C4-2B (cell line): ENCODE results near the gene AUP1.

Experiments
- H3K27ac ChIP-seq: fragments of 450-650 bp; 2 replicates; pipeline ENCODE4 v1.5.1; 2017
- ZFX ChIP-seq: fragments of 450-650 bp; IDR thresholded peaks from 2 replicates; pipeline ENCODE4 v1.6.1; 2017
- TF ChIP-seq, protein P1 (sequence below): fragments of 450-650 bp; conservative IDR thresholded peaks from 2 replicates; pipeline ENCODE4 v1.5.1; 2017; ENCODE audit warnings: mild to moderate bottlenecking

The AUP1 gene

GRCh38 chr2:74555610-74556103, 26.2 kb upstream of the AUP1 start:
- H3K27ac ChIP-seq = no peak overlapping the region
- TF ChIP-seq, protein P1, sequence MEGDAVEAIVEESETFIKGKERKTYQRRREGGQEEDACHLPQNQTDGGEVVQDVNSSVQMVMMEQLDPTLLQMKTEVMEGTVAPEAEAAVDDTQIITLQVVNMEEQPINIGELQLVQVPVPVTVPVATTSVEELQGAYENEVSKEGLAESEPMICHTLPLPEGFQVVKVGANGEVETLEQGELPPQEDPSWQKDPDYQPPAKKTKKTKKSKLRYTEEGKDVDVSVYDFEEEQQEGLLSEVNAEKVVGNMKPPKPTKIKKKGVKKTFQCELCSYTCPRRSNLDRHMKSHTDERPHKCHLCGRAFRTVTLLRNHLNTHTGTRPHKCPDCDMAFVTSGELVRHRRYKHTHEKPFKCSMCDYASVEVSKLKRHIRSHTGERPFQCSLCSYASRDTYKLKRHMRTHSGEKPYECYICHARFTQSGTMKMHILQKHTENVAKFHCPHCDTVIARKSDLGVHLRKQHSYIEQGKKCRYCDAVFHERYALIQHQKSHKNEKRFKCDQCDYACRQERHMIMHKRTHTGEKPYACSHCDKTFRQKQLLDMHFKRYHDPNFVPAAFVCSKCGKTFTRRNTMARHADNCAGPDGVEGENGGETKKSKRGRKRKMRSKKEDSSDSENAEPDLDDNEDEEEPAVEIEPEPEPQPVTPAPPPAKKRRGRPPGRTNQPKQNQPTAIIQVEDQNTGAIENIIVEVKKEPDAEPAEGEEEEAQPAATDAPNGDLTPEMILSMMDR = no peak
- no peak for TF ChIP-seq ZFX

DNA sequence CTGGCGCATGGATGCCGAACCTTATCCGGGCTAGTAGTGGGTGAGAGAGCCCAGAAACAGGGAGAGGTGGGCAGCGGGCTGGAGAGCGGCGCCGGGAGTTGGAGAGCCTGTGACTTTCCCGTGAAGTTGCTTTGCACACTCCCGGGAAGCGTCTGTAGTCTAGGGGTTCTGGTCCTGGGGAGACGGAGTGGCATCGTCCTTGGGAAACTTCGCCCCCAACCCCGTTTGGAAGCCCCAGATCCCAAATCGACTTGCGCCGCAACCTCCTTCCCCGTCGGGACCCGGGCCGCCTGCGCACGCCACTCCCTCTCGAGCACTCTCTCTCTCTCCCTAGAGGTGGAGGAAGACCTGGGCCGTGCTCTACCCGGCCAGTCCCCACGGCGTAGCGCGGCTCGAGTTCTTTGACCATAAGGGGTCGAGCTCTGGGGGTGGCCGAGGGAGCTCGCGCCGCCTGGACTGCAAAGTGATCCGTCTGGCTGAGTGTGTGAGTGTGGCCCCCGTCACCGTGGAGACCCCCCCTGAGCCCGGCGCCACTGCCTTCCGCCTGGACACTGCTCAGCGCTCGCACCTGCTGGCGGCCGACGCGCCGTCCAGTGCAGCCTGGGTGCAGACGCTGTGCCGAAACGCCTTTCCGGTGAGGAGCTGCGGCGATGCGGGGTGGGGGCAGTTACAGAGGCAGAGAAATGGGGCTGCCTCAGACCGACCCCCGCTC, 25.5 kb upstream of the AUP1 start:
- no peak overlapping the region for H3K27ac ChIP-seq
- TF ChIP-seq, protein P1 = no peak
- TF ChIP-seq ZFX = no peak

DNA sequence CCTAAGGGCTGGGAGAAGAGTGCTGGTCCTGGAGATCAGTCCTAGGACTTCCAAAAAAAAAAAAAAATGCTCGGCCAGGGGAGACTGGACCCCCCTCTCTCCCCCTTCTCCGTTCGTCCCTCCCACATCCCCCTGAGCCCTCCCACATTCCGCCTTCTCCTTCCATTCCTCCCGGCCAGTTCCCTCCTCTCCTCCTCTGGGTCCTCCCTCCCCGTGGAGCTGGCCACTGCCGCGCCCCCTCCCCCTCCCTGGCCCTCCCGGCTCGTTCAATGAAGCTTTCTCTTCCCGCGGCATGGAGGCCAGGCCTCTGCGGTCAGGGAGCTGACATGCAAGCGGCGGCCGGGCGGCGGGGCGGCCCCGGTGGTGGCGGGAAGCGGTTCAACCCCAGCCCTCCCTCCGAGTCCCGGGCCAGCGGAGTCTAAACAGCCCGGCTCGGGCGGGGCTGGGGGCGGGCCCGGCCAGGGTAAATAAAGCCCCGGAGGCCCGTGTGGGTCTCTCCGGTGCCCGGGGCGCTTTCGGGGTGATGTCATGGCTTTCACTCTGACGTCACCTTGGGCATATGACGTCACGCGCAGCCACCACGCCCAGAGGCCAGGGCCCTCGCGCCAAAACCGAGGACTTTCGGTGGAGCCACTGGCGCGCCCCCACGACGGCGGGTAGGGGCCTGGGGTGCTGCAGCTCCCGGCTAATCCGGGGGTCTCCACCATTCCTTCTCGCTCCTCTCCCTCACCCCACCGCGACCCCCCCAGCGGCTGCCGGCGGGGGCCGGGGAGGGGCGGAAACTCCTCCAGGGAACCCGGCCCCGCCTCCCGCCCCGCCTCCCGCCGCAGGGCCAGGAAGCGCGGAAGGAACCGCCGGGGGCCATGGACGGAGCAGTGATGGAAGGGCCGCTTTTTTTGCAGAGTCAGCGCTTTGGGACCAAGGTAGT, 24.6 kb upstream of the AUP1 start, which contains the start of the genes DOK1 and LOXL3:
Gene DOK1 (plus strand): TSS at position 829 of the 928 bp plus-strand sequence. CDS start 35 bp downstream, at position 864.
Gene LOXL3 (minus strand): TSS at position 51 of the 928 bp plus-strand sequence. CDS start 1,308 bp downstream, outside the sequence.
- TF ChIP-seq, protein P1 = no peak
- TF ChIP-seq ZFX = no peak
- no peak within 1 kb of the TSS; the same call in 1 of the 2 replicates for H3K27ac ChIP-seq

DNA sequence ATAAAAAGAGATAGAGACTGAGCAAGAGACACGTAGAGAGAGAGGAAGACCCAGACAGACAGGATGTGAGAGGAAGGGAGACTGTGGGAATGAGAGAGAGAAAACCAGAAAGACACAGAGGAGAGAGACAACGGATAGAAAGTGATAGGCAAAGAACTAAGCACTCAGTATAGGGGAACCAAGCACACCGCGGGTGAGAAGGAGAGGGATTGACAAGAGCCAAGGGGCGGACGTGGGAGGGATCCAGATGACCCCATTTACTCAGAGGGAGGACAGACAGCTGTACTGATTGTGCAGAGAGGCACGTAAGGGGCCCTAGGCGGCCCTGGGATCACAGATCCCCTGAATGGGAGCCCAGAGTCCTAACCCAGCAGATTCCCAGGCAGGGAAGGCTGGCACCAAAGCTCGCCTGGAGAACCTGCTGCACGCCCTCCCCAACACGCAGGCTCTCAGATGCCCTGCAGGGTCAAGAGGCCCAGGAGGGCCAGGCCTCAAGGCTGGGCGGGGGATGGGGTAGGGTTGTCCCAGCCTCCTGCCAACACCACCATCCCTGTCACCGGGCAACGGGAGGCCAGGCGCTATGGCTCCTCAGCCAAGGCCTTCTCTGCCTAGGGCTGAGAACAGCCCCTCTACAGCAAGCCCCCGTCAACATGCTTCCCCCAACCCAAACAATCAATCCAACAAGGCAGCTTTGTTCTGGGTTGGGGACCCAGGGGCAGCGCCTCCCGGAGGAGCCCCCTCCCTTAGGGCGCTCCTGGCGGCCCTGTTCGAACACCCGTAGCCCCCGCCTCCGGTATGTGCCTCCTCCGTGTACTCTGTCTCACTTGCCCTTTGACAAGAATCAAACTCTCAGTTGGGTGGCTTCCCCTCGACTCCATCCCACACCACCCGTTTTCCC, 23.7 kb upstream of the AUP1 start:
- H3K27ac ChIP-seq = no peak overlapping the region
- TF ChIP-seq ZFX = no peak
- TF ChIP-seq, protein P1 = no peak

- H3K27ac ChIP-seq = no peak overlapping the region
- TF ChIP-seq, protein P1 = no peak
- TF ChIP-seq ZFX = no peak
Observed at GRCh38 chr2:74551942-74552913, 22.7 kb upstream of the AUP1 start.

DNA sequence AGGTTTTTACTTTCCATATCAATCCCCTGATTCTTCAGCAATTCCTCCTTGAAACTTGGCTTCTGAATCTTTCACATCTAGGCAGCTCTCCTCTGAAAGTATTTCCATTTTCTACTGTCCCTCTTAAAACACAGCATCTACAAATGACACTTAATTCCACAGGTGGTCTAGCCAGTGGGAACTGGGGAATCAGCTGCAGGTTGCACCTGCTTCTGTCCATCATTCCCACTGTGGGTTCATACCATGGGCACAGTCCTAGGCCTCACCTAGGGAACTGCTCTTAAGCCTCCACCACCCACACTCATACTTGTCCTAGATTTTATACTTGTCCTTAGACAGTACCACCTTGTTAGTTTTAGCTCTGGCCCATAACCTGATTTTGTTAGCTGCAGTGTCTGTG, 22.0 kb upstream of the AUP1 start:
- no peak overlapping the region for H3K27ac ChIP-seq
- TF ChIP-seq ZFX = no peak
- TF ChIP-seq, protein P1 = no peak
